Measurements from ENCODE around the gene LRRC4.

LRRC4 gene

DNA sequence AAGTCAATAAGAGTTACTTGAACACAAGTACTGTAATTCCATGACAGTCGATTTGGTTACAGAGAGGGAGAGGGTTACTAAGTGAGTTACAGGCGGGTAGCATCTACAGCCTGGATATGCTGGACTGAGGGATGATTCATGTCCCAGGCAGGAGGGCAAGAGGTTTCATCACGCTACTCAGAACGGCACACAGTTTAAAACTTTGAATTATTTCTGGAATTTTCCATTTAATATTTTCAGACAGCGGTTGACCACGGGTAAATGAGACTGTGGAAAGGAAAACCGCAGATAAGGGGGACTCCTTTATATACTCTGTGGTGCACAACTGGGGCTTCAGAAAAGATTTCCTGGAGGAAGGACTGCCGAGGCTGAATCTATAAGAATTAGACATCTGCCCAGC is 25.7 kb upstream of the LRRC4 start:
- no peak for DNase-seq

DNA sequence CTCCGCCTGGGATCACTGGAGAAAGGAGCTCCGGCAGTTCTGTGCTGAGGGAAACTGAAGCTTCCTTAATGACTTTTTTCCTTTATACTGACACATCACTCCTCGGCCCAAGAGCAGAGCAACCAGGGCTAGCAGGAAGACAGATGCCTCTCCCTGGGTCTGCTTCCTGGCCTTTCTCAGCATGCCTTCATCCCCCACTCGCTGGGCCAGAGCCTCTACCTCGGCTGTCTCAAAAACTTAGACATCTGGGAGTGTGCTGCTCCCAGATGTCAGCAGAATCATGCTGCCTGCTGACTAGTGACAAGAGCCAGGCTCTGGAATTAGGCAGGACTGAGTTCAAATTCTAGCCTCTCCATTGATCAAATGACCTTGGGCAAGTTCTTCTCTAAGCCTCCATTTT is 24.4 kb upstream of the LRRC4 start:
- DNase-seq, result no peak

DNA sequence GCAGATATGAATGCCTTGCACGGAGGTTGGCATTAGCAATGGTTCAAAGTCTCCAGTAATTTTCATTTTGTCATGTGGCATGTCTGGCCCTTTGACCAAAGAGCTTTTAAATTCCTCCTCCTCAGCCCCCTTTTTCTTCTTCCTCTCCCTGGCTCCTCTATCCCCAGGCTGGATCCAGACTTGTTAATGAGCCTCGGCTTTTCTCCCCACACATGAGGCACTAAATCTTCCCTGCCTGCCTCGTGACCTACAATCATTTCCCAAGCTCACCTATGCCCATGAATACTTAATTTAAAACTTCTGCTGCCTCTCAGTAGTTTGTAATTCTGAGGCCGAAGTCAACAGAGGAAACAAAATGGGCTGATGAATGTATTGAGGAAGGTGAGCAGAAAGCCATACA is 23.3 kb upstream of the LRRC4 start:
- DNase-seq, result no peak

DNA sequence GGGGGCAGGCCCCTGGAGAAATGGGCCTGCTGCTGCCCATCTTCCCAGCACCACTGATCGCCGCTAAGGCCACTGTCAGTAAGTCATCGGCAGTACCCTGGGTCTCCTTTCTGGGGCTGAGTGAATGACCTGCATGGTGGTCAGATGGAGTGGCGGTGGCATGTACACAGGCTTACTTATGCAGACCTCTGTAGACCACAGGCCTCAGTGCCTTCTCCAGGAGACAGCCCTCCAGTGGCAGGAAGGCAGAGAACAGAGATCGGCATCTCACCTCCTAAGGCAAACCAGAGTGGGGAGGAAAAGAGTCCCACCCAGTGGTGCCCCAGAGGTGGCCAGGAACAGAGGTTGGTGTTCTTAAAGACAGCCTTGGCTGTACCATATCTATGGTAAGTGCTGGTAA is 22.8 kb upstream of the LRRC4 start:
- DNase-seq, result no peak

DNA sequence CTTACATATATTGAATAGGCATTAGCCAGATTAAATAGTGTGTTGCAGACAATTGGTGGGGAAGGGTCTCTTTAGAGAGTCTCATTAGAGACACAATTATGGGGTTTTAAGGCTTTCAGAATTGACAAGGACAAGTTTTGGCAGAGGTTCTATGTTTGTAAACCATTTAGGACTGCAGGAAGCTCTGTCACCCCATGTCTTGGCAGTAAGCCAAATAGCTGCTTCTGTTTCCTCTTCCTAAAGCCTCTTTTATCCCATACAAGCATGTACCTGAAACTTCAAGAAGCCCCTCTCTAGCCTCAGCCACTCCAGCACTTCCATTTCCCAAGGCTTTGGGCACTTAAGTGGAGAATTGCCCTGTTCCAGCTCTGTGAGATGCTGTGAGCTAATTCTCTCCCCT is 21.8 kb upstream of the LRRC4 start:
- DNase-seq, result peak; percentile 48

DNA sequence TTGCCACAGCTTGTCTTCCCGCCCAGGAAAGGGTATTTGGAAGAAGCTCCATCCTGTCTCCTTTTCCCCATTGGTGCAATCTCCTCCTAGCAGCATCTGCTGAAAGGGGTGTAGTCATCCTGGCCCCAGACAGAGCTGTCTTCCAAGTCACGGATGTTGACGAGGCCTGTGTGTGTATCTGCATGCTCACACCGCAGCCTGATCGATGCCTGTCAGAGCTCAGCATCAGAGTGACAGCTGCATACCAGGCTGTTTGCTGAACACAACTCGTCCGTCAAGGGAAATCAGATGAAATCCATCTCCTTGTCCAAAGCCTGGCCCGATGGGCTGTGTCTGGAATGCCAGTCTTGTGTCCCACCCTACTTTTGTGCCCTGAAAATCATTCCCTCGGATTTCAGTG is 21.2 kb upstream of the LRRC4 start:
- no peak for DNase-seq

DNA sequence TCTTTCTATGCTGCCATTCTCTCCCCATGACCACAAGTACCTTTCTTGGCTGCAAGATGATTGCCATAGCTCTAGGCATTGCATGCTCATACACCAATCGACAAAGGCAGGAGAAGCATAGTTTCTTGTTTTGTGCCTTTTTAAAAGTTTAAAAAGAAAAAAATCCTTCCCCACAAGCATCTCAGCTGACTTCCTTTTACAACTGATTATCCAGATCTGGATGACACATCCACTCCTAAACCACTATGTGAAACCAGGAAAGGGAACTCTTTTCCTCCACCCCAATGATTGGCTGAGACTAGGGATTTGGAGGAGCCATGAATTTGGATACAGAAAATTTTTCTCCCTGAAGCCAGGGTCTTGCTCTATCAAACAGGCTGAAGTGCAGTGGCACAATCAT is 14.5 kb upstream of the LRRC4 start:
- DNase-seq, result no peak

DNA sequence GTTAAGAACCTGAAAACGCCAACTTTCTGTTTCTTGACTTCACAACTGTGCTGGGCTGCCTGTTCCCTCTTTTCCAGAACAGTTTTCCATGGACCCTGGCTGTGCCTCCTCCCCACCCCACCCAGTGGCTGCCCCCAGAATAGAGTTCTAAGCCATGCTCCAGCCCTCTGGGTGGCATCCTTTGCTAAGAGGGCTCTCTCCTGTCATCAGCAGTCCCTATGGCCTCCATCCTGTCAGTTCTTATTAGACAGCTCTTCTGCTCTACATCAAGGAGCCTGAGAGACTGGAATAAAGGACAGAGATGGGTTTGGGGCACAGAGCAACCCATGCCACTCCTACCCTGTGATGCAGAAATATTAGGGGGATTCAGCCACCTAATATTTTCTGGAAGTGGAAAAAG is 13.9 kb upstream of the LRRC4 start:
- DNase-seq, result no peak

DNA sequence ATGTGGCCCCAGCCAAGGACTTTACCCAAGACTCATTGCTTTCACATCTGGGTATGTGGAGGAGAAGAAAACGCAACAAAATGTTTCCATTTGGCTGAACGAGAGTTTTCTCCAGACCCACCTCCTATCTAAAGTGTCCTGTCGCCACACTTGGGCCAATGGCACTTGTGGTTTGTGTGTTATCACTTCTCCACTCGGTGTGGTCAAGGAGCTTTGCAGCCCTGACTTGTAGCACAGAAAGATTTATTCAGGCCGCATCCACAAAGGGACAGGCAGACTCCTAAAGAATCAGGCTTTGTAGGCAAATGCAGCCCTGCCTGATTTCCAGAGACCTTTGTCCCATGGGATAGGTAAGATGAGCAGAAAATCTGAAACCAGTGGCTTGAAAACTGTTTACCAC is 12.8 kb upstream of the LRRC4 start:
- no peak for DNase-seq

DNA sequence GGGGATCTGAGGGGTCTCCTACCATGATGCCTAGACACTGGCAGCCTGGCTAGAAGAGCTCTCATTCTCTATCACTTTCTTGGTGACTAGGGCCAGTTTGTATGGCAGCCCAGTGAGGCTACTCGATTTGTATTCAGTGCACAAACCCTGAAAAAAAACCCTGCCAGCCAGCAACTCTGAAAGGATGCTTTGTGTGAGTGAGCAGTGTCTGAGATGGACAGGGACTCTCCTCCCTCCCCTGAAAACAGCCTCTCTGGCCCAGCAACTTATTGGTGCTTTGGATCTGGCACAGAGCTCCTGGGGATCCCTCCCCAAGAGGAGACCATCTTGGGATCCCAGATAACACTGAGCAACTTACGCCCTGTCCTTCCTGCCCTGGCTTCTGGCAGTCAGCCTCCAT is 10.8 kb upstream of the LRRC4 start:
- DNase-seq, result no peak

DNA sequence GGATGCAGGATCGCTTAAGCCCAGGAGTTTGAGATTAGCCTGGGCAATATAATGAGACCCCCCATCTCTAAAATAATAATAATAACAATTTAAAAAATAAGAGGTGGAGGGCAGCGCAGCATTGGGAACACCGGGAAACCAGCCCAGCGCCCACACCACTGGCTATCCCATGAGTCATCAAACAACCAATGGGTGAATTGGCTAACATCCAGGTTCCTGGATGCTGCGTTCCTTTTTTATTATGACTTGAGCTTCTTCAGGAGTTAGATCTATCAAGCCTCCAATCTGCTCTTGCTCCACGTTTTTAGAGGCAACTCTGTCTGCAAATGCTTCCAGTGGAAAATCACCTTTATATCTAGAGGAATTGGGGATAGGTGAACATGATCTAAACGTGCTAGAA is 10.0 kb upstream of the LRRC4 start:
- DNase-seq, result no peak

DNA sequence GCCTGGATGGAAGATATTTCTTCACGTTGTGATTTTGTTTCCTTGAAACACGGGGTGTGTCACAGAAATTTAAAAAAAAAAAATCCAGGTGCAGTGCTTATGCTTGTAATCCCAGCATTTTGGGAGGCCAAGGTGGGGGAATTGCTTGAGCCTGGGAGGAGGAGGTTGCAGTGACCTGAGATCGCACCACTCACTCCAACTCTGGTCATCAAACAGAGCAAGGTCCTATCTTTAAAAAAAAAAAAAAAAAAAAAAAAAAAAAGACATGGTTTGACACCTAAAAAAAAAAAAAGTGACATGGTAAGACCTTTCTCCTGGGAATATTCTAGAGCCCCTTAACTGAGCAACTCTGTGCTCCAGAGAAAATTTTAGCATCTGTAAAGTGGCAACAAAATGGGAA is 9.0 kb upstream of the LRRC4 start:
- no peak for DNase-seq

DNA sequence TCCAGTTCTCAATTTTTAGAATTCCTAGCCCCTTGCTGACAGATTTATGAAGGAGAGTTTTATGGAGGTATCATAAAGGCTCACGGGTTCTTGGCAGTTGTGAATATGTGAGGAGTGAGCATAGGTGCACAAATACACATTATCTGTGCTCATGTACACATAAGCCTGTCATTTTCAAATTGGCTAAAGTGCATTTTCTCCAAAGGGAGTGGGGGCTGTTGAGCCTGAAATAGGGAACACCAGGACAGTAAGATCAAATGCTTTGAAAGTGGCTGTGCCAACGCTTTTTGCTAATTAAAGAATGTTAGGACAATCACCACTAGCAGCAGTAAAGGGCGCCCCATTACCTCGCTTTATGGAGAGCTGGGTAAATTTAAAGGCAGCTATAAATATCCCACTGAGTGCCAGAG is 8.3 kb upstream of the LRRC4 start:
- DNase-seq, result no peak

DNA sequence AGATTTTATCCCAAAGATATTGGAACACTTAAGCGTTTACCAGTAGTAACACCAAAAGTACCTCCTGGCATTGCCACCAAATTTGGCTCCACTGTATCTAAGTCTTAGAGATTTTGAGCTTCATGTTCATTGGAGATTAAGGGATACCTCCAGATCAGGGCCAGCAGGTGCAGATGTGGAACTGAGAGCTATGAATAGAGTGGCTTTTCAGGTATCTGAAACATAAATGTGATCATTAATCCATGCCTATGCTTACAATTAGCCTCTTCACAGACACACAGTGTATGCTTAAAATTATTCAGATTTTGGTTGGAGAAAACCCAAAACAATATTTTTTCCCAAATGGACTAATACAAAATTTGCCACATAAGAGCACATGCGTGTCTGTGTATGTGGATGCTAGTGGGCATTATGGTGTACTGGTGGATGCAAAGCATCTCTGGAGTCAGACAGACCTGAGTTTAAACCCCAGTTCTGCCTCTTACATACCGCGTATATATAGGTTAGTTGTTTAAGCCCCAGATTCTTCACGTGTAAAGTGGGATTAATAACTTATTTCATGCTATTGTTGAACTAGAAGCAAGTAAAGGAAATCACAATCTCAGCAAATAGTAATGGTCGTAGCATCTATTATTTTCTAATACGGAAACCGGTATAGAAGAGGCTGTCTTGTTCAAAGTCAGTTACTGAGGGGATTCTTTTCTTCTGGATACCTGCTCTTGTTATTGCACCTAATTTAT is 6.8 kb upstream of the LRRC4 start:
- no peak for DNase-seq

DNA sequence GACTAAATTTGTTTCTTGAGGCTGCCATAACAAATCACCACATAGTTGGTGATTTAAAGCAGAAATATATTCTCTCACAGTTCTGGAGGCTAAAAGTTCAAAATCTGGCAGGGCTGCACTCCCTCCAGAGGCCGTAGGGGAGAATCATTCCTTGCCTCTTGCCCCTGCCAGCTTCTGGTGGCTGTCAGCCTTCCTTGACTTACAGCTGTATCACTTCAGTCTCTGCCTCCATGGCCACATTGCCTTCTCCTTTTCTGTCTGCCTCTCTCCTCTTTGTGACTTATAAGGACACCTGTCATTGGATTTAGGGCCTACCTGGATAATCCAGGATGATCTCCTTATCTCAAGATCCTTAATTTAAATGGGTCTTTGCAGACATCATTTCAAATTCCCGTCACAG is 5.8 kb upstream of the LRRC4 start:
- DNase-seq, result no peak

DNA sequence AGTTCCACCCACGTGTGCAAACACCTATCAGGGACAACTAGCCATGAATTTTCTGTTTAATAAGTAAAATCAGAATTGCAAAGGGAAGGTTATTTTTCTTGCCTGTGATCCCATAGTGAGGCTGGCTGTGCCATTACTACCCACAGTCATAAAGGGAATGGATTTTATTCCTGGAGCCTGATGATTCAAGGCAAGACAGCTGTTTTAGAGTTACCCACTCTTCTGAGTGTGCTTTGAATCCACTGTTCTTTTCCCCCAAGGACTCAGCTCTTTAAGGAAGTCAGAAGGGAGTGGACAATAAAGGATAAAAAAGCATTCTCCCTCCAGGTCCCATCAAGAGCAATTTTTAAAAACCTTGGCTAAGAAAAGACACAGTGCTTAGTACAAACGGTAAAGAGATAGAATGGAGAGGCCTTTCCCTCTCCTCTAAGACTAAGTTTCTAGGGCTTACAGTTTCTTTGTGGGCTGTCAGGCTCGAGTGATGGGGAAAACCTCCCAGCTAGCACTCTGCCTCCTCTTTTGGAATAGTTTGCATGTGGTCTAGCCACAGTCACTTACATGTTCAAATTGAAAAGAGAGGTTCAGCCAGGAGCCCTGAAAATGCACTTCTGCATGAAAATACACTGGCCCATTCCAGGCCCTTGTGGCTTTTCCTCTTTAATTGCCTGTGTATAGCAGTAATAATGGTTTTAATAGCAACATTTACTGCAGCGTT is 5.1 kb upstream of the LRRC4 start:
- no peak for DNase-seq

DNA sequence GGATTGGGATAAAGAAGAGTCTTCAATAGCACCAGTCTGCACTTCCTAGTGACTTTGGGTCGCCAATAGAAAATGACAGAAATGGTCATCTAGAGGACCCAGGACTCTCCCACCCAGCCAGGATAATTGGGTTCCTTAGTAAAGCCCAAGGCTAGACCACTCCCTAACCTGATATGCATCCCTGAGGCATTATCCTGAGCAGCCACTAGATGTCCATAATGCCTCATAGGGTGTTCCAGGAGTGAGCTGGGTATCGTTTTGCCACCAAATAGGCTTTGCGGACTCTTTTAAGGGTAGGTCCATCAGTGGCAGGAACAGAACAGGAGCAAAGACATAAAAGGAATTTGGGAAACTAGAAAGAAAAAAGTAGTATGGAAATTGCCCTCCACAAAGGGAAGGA is 4.5 kb upstream of the LRRC4 start:
- no peak for DNase-seq

DNA sequence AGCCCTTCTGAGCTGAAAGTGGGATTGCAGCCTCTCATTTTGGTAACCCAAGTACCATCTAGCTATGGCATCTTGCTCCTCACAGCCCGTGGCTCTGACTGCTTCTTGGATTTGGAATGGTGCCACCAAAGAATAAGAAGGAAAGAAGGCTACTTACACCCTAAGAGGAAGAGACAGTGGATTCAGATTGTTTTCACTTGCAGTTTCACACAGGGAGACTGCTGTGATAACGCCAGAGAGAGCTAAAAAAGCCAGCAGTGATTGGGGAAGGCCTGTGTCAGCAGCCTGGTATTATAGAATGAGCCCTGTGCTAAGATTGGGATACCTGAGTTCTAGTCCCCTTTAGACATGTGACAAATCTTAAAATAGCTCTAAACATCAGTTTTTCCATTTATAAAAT is 3.6 kb upstream of the LRRC4 start:
- DNase-seq, result no peak

DNA sequence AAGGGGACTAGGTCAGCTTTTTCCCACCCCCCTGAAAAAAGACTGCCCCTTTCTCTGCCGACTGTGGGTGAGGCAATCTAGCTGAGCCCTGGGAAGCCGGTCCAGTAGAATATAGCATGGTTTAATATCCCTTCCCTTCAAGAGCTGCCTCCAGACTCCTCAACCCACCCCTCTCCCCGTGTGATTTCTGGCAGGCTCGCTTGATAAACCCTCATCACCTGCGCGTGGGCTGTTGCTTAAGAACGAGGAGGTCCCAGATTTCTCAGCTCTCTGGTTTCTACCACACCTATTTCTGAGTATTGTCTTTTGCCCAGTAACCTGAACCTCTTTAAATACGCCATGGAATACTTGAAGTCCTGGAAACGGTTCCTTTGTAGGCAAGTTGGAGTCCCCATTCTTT is 2.0 kb upstream of the LRRC4 start:
- no peak for DNase-seq

DNA sequence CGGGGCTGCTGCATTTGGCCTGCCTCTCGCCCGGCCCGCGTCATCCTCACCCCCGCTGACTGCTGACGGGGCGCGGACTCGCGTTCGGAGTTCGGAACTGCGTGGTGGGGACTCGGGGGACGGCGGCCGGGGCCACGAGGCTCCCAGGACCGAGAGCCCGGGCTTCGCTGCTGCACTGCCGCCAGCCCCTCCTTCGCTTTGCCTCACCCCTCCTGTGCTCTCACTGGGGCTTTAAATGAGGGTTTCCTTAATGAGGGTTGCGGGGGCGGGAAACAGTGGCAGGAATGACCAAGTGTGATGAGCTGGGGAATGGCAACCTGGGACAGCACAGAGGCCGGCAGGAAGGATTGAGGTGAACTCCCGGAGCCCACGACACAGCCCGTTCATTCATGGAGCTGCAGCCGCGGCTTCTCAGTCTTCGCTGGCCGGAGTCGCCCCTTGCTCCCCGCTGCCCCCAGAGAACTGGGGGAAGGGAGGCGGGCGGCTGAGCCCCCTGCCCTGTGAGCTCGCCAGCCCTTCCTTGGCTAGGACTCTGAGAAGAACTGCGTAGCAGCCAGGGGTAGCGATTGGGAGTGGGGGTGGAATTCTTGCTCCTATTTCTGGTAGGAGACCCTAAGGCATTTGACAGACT is 1.5 kb upstream of the LRRC4 start:
- DNase-seq, result no peak

DNA sequence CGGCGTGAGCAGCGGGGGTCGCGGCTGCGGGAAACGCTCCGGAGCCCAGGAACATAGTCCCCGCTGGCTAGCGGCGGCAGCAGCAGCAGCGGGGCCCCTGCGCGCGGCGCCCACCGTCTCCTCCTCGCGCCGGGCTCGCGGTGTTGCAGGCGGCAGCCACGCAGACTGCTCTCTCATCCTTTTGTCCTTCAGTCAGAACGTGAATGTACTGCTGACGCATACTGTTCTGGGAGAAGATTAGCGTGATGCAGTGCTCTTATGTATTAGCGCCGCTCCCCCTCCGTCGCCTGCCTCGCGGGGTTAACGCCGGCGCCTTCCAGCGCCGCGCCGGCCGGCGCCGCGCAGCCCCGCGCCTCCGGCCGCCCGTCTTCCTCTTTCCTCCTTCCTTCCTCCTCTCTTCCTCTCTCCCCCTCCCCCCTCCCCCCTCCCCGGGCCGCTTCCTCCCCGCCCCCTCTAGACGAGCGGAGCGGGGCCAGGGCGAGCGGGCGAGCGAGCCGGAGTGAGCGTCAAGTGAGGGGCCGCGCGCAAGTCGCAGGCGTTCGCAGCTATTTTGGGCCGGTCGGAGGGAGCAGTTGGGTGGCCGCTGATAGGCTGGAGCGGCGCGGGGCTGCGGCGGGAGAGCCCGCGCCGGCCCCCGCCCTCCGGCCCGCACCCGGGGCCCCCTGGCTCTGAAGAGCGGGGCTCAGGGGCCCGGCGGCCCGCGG is 816 bp upstream of the LRRC4 start:
- peak; percentile 57 for DNase-seq

DNA sequence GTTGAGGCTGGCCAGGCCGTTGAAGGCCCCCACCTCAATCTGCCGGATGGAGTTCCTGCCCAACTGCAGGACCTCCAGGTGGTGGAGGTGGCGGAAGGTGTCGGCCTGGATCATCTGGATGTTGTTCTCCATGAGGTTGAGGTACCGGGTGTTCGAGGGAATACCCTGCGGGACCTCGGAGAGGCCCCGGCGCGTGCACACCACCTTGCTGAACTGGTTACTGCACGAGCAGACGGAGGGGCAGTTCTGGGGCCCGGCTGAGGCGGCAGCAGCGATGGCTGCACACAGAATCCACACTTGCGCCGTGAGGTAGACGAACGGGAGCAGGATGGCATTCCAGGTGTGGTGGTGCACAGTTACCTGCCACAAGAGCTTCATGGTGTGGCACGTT is 979 bp downstream of the LRRC4 start:
- DNase-seq, result no peak

DNA sequence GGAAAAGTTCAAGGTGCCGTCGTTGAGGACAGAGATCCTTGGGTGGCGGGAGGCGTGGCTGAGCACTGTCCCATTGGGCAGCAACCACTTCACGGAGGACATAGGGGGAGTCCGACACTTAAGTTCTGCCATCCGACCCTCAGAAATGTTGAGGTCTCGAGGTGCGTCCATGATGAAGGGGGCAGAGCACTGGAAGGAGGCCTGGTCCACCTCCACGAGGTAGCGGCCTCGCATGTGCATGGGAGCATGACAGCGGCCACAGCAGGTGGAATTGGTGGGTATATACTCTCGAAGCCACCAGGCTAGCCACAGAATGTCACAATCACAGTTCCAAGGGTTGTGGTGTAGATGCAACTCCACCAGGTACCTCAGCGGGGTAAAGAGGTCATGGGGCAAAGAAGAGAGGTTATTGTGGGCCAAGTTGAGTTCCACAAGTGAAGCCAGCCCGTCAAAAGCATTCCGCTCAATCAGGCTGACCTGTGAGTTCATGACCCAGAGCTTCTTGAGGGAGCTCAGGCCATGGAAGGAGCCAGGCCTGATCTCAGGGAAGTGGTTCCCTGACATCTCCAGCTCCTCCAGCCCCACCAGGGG is 1.7 kb downstream of the LRRC4 start:
- DNase-seq, result no peak
